Cardiac fibroblast (primary cell): ENCODE measurements around the gene HDAC4.

Experiments used
- DNase-seq, 2 donors: peaks; one replicate each; pipeline versions ENCODE4 v3.0.0 to v3.0.0-alpha.2; 2010; ENCODE audit warnings: low read depth in 2 of 2
- H3K4me3 ChIP-seq, 2 donors: replicated peaks in 1 of 2; 1 replicate in 1 of 2; 2 replicates in 1 of 2; pipeline ENCODE4 v1.5.1; 2011; ENCODE audit warnings: low read depth in 2 of 2, low read length in 2 of 2, mild to moderate bottlenecking in 2 of 2, moderate library complexity in 1 of 2
- CTCF ChIP-seq: IDR thresholded peaks from one replicate; pipeline ENCODE4 v1.5.1; 2011; ENCODE audit warnings: low read depth, mild to moderate bottlenecking, low read length, inconsistent platforms

Gene HDAC4

DNA sequence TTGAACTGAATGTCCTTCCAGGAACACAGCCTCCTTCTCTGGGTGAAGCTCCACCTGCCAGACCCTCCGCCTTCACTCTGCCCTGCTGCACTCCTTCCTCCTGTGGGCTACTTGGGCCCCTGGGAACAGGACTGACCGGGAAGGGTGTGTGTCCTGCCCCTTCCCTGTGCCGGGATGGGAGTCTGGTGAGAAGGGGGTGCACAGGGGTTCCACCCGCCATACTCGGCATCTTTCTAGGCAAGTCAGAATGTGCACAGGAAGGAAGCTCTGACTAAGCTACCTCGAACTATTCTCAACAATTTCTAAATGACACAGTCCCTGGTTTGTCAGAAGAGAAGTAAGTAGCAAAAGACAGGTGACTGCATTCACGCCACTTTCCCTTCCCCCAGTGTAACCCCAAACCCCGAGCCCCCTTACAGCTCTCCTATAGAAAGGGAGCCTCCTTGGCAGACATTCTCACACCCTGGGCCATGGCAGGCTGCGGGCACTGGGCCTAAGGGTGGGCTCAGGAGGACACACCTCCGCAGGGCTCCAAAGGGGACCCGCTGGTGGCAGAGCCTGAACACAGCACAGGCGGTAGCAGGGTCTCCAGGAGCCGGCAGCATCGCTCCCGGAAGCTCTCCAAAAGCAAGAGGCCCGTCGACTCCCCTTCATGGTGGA lies 184.1 kb downstream of the HDAC4 start:
- no peak overlapping the region for H3K4me3 ChIP-seq
- DNase-seq: no peak
- TF ChIP-seq CTCF: no peak

GRCh38 chr2:239215988-239216613 lies 184.7 kb downstream of the HDAC4 start:
- DNase-seq: no peak
- TF ChIP-seq CTCF: no peak
- no peak overlapping the region for H3K4me3 ChIP-seq

GRCh38 chr2:239215136-239215925 lies 185.5 kb downstream of the HDAC4 start:
- no peak for DNase-seq
- H3K4me3 ChIP-seq: no peak overlapping the region
- TF ChIP-seq CTCF: no peak

DNA sequence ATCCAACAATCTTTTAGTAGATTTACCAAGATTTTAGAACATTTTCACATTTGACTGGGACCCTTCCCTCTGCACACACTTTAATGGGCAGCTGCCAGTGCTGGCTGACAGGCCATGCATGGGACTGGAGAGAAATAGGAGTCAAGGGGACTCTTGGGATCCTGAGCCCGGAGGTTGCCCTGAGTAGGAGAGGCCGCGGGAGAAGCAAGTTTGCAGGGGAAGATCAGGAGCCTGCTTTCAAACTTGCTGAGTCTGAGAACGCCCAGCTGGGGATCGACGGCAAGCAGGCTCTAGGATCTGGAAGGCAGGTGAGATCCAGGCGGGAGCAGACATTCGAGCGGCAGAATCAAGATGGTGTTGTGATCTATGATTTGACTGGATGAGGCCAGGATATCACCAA lies 186.1 kb downstream of the HDAC4 start:
- no peak for DNase-seq
- TF ChIP-seq CTCF: no peak
- no peak overlapping the region for H3K4me3 ChIP-seq

- no peak overlapping the region for H3K4me3 ChIP-seq
- TF ChIP-seq CTCF: no peak
- no peak for DNase-seq
Measured at GRCh38 chr2:239213643-239214101, 187.1 kb downstream of the HDAC4 start.

GRCh38 chr2:239212929-239213642 lies 187.7 kb downstream of the HDAC4 start:
- no peak overlapping the region for H3K4me3 ChIP-seq
- DNase-seq: no peak
- TF ChIP-seq CTCF: no peak
